AG04450 (cell line): ENCODE measurements around the gene TESPA1. TPM values are rescaled to one million over a fixed set of nuclear protein-coding genes. Genes with fewer than 3 reads are reported as not detected.

Source experiments
- CTCF ChIA-PET: fragments of 300-600, 350-600 bp; formaldehyde crosslinking; extraction: SDS; loops from one replicate; lab custom pipeline; 2022; ENCODE audit warnings: antibody characterized with exemption, inconsistent platforms; lab: Charles Lee
- POLR2A ChIA-PET: fragments of 350-600 bp; formaldehyde crosslinking; extraction: SDS; loops from one replicate; lab custom pipeline; 2021; ENCODE audit warnings: antibody characterized with exemption, inconsistent platforms; lab: Yijun Ruan, JAX
- DNase-seq: peaks from one replicate; pipeline ENCODE4 v3.0.0-alpha.2; 2011; ENCODE audit warnings: low read depth, low spot score
- H3K27ac ChIP-seq: one replicate; pipeline ENCODE4 v1.5.1; 2012; ENCODE audit warnings: low read depth, low read length, control low read depth
- H3K27me3 ChIP-seq: one replicate; pipeline ENCODE4 v1.6.0; 2012; ENCODE audit warnings: low read length; ENCODE audit not compliant: control insufficient read depth, insufficient read depth
- H3K4me3 ChIP-seq: 2 replicates; pipeline ENCODE4 v1.5.1; 2011; ENCODE audit warnings: mild to moderate bottlenecking, low read depth, low read length, control low read depth
- H3K9me3 ChIP-seq: 2 replicates; pipeline ENCODE4 v1.5.1; 2012; ENCODE audit warnings: low read length; ENCODE audit not compliant: control insufficient read depth, insufficient read depth
- CTCF ChIP-seq: IDR thresholded peaks from 2 replicates; pipeline ENCODE4 v1.5.1; 2011; ENCODE audit warnings: low read depth, low read length, control low read depth, inconsistent platforms
- polyA plus RNA-seq: library from polyadenylated mRNA; depleted of rRNA; stranded (reverse); fragments of >200 nt; gene quantifications from 2 replicates; pipeline ENCODE4 v1.2.3, GENCODE V29; 2011

The TESPA1 gene
- polyA plus RNA-seq, 1 experiment = not detected

GRCh38 chr12:54991991-54992375 lies 7.4 kb upstream of the TESPA1 start:
- no peak for TF ChIP-seq CTCF
- Histone ChIP-seq H3K9me3 (no peaks in the 10 kb centered on the region), H3K27ac (no peak overlapping the region), H3K27me3 (no peaks in the 10 kb centered on the region), H3K4me3 (no peak overlapping the region)
- POLR2A ChIA-PET = no interaction called here
- CTCF ChIA-PET = interaction anchor here (0.9 to 8.8 kb wide), 23 partner anchors 8 to 152 kb away, joined by 3 to 254 read pairs (median 13); partner anchors contain the start of genes NEUROD4 and TESPA1
- no peak for DNase-seq

DNA sequence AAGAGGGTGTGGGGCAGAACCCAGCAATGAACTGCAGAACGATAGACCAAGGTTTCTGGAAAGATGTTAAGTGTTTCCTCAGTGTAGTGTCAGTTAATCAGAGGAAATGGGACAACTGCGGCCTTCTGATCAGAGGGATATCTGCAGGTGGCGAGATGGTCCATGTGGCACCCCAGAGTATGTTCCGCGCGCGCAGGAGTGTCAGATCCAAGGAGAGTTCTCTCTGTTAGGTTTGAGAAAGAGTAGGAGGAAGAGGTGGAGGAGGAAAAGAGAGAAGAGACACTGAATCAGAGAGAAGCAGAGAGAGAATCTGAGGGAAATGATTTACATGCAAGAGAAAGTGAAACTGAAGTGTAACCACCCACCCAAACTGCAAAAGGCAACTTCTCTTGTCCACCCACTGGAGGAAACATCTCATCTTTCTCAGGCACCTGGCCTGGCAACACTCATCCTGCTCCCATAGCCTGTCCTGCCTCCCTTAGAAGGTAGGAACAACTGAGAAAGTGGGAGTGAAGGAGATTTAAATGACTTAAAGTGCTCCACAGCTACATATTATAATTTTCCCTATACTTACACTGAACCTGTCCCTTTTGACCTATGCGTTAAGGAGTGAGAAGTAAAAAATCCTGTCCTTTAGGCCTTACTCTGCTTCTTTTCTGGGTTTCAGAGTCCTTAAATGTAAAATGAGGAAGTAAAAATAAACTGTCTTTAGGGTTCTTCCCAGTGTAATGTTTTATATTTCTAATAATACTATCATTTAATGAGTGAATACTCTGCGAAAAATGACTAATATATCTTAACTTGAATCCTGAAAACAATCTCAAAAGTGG lies 6.8 kb upstream of the TESPA1 start:
- TF ChIP-seq CTCF = no peak
- Histone ChIP-seq H3K4me3 (no peak overlapping the region), H3K27me3 (no peaks in the 10 kb centered on the region), H3K9me3 (no peaks in the 10 kb centered on the region), H3K27ac (no peak overlapping the region)
- POLR2A ChIA-PET = no interaction called here
- CTCF ChIA-PET = interaction anchor here (2.3 to 8.8 kb wide), 7 partner anchors 15 to 85 kb away, joined by 13 to 254 read pairs (median 20); no protein-coding TSS in a partner anchor
- DNase-seq = no peak

DNA sequence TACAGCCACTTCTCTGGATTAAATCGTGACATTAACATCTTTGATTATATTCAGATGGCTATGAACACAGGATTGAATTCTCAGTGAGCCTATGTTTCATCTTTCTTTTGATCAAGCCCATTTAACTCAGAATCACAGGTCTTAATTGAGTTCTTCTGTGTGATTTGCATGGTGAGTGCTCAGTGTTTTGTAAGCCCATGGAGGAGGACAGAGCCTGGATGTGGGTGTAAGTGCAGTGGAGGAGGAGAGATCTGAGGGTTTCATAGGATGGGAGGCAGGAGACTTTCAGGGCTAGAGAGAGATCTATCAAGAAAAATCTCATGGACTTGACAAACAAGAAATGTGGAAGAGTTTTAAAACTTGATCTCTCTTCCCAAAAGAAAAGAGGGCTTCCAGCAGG lies 5.3 kb upstream of the TESPA1 start:
- Histone ChIP-seq H3K27ac (no peak overlapping the region), H3K27me3 (no peaks in the 10 kb centered on the region), H3K9me3 (no peaks in the 10 kb centered on the region), H3K4me3 (no peak overlapping the region)
- CTCF ChIA-PET = interaction anchor here (1.0 kb wide), 1 partner anchor 82 kb away, joined by 4 read pairs; no protein-coding TSS in a partner anchor
- no peak for TF ChIP-seq CTCF
- POLR2A ChIA-PET = no interaction called here
- DNase-seq = no peak

DNA sequence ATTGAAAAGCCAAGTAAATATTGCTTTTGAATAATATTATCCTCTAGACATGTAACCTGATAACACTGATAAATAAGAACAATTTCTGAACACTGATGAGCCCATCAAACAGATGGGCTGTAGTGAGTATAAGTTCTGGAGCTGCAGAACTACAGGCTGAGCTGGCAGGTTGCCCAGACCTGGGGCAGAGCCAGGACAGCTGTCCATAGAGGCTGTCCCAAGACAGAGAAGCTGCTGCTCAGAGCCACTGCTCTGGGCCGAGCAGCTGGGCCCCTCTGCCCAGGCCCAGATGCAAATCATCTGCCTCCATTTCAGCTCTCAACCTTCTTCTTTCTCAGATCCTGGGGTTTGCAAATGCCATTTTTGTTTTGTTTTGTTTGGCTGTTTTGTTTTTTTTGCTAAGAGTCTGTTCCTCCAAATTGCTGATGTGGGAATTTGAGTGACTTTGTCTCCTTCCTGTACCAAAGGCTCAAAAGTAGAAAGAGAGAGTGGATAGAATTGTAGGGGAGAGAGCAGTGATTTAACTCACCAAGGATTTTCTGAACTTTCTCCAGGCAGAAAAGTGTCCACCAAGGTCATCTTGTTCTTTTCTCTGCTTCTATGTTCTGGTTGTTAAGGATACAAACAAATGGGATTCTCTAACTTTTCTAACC lies 4.0 kb upstream of the TESPA1 start:
- no peak for TF ChIP-seq CTCF
- no peak for DNase-seq
- Histone ChIP-seq H3K27ac (no peak overlapping the region), H3K27me3 (no peaks in the 10 kb centered on the region), H3K4me3 (no peak overlapping the region), H3K9me3 (no peaks in the 10 kb centered on the region)
- POLR2A ChIA-PET = no interaction called here
- CTCF ChIA-PET = interaction anchor here (0.6 kb wide), 1 partner anchor 88 kb away, joined by 3 read pairs; no protein-coding TSS in a partner anchor
